Heart left ventricle (tissue), 13 donors: ENCODE results near the gene CDK12.

Experiments
- CTCF ChIP-seq, 12 donors: fragments of 200-600 bp; sonication (generic) in 4 of 12; IDR thresholded peaks; one replicate each; pipeline versions ENCODE4 v1.5.0 to v1.8.0; 2018 to 2022; ENCODE audit warnings: antibody characterized with exemption in 12 of 12, mild to moderate bottlenecking in 5 of 12
- POLR2A ChIP-seq, 2 donors: fragments of 450-650 bp; IDR thresholded peaks; one replicate each; pipeline ENCODE4 v1.6.1; 2017; ENCODE audit warnings: antibody characterized with exemption in 2 of 2, mild to moderate bottlenecking in 2 of 2, moderate library complexity in 2 of 2
- donor health status: ischemic (EF 13 %, LVEDD 7.1; RV severe dilation, severe dysfunction).
- donor health status: DM: no; HTN: yes; CAD: no.
- donor health status: DM: no; HTN: no; CAD: no.
- donor health status: ischemic (EF 25% LVEDD 6.9; RV normal size, moderate dysfunction).
- donor health status: ischemic (EF 25% LVEDD 5.7; RV mildly dilated, moderate dysfunction).
- donor health status: ischemic (EF 35%, LVEDD 5.7; RV mildly dilated, moderate dysfunction).
- donor health status: nonischemic (EF 11% LVEDD 7.7; RV severe dilation, severe dysfunction).
- donor health status: DM: yes; HTN: yes; CAD: no.
- donor health status: PGD.
- donor health status: ischemic (EF 29% LVEDD 5.4; RV normal size, mild dysfunction).
- donor health status: nonischemic (EF 23%, LVEDD 6.1; RV moderate dilation, normal function).

- no peak for TF ChIP-seq CTCF (IDR thresholded peaks at IDR 0.05)
- TF ChIP-seq POLR2A (IDR thresholded peaks at IDR 0.05): peak in 1 of 2 donors; percentile 78
Observed at GRCh38 chr17:39461113-39461925, at the start of gene CDK12.
